Measurements from ENCODE around the gene CD300LD.
"Not testable (repeated sequence)": the region's sequence is repeated elsewhere in the genome, so short reads cannot be mapped to it uniquely, and the experiment has no call there.

Gene CD300LD

DNA sequence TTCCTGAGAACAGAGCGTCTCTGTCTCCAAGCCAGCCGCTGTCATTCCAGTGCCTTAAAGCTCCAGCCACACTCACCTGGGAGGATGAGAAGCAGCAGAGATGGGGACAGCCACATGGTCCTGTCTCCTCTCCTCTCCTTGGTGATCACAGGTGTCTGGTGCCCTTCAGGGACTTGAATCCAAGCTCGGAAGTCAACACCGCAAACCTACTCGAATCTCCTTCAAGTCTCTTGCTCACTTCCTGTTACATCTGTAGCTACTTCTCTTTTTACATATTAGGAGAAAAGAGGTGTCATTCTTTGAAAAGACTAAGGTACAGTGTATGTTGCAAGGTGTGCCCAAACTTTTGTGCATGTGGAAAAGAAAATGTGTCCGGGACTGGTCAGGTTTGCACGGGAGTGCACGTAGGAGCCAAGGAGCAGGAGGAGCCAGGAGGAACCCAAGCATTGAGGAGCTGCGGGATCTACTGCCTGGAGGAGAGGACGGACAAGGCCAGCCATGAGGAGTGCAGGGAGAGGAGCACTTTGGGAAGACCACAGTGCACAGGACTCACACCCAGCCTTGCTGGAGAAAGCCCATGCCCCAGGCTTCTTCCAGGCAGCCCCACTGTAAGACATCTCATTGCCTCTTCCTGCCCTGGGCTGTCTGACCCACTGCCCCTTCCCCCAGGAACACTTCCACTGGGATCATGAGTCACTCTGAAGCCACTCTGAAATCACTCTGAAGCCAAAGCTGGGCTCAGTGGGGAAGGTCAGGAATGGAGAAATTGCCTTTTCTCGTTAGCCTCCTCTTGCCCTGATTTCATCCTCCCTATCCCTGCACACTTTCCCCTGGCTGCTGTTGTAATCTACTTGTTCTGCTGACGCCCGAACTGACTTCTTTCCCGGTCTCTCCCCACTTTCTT, at the start of gene CD300LD:
TSS of gene CD300LD (minus strand) at position 197 of the 904 bp plus-strand sequence. CDS start at position 116, 81 bp downstream.
- in situ Hi-C loops (cut with HindIII; ENCODE audit: low pct_unique_long_range_greater_than_20kb, low sequenced_read_pairs) = no loop called here
- DNase-seq (ENCODE audit: low read depth in 1 of 2, low spot score in 1 of 2) = no peak
- TF ChIP-seq JUND (IDR thresholded peaks at IDR 0.05; ENCODE audit: low read depth) = no peak

DNA sequence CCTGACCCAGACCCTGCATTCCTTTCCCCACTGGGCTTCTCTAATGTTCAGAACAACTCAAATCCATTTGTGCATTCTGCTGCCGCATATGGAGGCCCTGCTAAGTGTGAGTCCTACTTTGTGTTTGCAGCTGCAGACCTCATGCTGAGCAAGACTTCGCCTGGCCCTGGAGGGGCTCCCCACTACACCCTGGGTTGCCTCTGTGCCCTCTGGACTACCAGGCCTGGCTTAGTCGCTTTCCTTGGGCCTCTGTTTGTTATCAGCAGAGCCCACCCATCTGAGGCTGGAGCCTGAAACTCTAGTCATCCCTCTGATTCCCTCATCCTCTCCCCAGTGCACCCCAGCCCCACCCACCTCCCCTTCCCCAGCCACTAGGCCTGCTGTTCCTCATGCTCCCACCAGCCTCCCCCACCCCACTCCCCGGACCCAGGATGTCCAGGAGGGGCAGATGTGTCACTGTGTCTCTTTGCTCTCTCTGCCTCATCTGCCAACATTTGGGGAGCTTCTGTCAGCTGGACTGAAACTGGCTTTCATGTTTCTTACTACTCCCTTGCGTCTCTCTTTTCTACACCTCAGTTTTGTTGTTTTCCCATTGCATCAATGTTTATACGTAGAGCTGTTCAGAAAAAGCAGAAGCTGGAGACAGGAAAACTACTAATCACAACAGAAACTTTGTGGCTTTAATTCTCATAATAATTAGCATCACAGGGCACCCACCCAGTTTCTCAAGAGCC, 49.3 kb upstream of the CD300LD start:
- no peak for TF ChIP-seq JUND (IDR thresholded peaks at IDR 0.05; ENCODE audit: low read depth)
- in situ Hi-C loops (cut with HindIII; ENCODE audit: low pct_unique_long_range_greater_than_20kb, low sequenced_read_pairs) = no loop called here
- DNase-seq (ENCODE audit: low read depth in 1 of 2, low spot score in 1 of 2) = no peak

DNA sequence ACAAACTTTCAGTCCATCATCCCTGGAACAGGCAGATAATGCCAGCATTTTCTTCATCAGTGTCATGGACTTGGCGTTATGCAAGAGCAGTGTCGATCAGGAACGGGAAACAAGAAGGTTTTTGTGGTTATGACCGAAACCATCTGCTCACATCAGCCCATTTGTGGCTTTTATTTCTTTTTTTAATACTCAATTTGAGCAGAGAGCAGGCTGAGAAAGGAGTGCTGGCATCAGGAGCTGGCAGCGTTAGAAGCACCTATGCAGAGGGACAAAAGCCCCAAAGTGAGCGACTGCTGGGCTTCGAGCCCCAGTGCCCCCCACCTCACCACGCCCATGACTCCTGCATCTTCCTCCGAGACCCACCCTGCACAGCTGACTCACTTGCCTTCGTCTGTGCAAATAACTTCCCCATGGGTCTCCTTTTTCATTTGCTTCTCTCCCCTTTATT, 47.6 kb upstream of the CD300LD start:
- in situ Hi-C loops (cut with HindIII; ENCODE audit: low pct_unique_long_range_greater_than_20kb, low sequenced_read_pairs) = no loop called here
- no peak for DNase-seq (ENCODE audit: low read depth in 1 of 2, low spot score in 1 of 2)
- no peak for TF ChIP-seq JUND (IDR thresholded peaks at IDR 0.05; ENCODE audit: low read depth)

DNA sequence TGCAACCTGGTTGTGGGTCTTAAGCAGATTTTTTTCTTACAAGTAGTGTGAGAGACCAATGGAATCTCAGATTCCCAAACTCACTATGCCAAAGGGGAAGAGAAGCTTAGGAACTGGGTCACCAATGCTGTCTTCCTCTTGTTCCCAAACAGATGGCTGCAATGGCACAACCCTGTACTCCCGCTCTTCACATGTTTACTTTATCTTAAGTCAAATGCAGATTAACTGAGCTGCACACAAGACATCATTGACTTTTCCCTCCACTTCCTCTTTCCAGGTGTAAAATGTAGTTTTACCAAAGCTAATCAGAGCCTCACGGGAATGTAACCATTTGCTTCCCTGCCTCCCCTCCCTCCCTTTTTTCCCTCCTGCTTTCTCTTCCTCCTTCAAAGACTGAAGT, 45.8 kb upstream of the CD300LD start:
- no peak for TF ChIP-seq JUND (IDR thresholded peaks at IDR 0.05; ENCODE audit: low read depth)
- in situ Hi-C loops (cut with HindIII; ENCODE audit: low pct_unique_long_range_greater_than_20kb, low sequenced_read_pairs) = no loop called here
- no peak for DNase-seq (ENCODE audit: low read depth in 1 of 2, low spot score in 1 of 2)

DNA sequence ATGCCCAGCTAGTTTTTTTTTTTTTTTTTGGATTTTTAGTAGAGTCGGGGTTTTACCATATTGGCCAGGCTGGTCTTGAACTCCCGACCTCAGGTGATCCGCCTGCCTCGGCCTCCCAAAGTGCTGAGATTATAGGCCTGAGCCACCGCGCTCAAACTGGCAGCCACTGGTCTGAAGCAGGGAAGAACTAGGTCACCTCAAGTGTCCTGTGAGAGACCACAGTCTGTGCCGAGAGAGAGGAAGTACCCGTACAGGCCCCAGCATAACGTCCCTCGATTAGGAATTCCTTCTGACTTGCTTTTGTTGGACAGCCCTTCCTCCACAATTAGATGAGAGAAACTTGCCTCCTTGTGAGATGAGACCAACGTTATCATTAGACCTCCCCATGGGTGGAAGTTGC, 45.2 kb upstream of the CD300LD start:
- no peak for DNase-seq (ENCODE audit: low read depth in 1 of 2, low spot score in 1 of 2)
- in situ Hi-C loops (cut with HindIII; ENCODE audit: low pct_unique_long_range_greater_than_20kb, low sequenced_read_pairs) = no loop called here
- no peak for TF ChIP-seq JUND (IDR thresholded peaks at IDR 0.05; ENCODE audit: low read depth)

DNA sequence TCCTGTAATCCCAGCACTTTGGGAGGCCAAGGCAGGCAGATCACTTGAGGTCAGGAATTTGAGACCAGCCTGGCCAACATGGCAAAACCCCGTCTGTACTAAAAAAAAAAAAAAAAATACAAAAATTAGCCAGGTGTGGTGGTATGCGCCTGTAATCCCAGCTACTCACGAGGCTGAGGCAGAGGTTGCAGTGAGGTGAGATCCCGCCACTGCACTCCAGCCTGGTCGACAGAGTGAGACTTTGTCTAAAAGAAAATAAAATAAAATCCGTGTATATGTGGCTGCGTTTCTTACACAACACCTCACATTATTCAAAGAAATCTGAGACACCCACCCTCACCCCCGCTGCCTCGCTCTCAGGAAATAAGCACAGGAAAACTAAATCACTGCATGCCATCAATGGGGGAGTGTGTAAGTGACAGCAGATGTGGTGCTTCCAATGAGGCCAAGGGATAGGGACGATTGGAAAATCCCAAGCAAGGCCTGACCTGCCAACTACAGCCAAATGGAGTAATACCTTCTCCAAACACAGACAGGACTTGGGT, 44.5 kb upstream of the CD300LD start:
- DNase-seq (ENCODE audit: low read depth in 1 of 2, low spot score in 1 of 2); in situ Hi-C loops (cut with HindIII; ENCODE audit: low pct_unique_long_range_greater_than_20kb, low sequenced_read_pairs): not testable (repeated sequence)

DNA sequence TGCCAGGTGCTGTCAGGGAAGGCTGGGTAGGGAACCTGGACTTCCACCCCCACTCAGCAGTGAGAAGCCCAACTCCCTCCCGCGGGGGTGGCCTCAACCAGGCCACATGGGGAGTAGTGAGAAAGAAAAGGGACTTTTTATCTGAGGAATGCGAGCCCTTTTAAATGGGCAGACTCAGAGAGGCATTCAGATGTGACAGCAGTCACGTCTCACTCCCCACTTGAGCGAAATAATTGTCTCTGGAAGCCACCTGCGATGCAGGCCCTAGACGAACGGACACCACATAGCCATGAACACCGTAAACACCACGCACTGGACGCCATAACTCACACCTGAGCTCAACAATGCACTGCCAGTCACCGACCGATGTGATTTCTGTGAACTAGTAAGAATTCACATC, 43.3 kb upstream of the CD300LD start:
- TF ChIP-seq JUND (IDR thresholded peaks at IDR 0.05; ENCODE audit: low read depth) = no peak
- in situ Hi-C loops (cut with HindIII; ENCODE audit: low pct_unique_long_range_greater_than_20kb, low sequenced_read_pairs) = no loop called here
- no peak for DNase-seq (ENCODE audit: low read depth in 1 of 2, low spot score in 1 of 2)

DNA sequence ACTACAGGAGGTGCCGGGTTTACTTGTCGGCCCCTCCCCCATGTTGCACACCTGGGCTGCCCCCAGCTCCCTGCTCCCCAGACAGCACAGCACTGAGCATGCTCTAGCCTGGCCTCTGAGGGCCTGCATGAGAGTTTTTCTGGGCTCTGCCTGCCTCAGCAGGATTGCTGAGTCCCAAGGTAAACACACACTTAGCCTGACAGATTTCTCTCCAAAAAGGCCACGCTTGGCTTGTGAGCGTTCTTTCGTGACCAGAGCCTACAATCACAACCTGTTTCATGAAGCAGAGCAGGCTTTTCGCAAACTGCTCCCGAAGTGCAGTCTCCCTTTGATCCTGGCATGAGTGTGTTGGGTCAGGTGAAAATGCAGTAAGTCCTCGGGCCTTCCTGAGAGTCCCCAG, 41.2 kb upstream of the CD300LD start:
- no peak for DNase-seq (ENCODE audit: low read depth in 1 of 2, low spot score in 1 of 2)
- TF ChIP-seq JUND (IDR thresholded peaks at IDR 0.05; ENCODE audit: low read depth) = no peak
- in situ Hi-C loops (cut with HindIII; ENCODE audit: low pct_unique_long_range_greater_than_20kb, low sequenced_read_pairs) = no loop called here

DNA sequence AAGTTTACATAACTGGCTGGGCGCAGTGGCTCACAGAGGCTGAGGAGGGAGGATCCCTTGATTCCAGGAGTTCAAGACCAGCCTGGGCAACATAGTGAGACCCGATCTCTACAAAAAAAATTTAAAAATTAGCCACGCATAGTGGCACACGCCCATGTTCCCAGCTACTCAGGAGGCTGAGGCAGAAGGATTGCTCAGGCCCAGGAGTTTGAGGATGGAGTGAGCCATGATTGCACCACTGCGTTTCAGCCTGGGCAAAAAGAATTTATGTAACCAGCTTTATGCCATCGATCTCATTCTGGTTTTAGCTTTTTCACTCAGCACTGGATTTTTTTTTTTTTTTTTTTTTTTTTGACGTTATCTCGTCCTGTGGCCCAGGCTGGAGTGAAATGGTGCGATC, 40.5 kb upstream of the CD300LD start:
- in situ Hi-C loops (cut with HindIII; ENCODE audit: low pct_unique_long_range_greater_than_20kb, low sequenced_read_pairs) = no loop called here
- TF ChIP-seq JUND (IDR thresholded peaks at IDR 0.05; ENCODE audit: low read depth) = no peak
- DNase-seq (ENCODE audit: low read depth in 1 of 2, low spot score in 1 of 2) = no peak

DNA sequence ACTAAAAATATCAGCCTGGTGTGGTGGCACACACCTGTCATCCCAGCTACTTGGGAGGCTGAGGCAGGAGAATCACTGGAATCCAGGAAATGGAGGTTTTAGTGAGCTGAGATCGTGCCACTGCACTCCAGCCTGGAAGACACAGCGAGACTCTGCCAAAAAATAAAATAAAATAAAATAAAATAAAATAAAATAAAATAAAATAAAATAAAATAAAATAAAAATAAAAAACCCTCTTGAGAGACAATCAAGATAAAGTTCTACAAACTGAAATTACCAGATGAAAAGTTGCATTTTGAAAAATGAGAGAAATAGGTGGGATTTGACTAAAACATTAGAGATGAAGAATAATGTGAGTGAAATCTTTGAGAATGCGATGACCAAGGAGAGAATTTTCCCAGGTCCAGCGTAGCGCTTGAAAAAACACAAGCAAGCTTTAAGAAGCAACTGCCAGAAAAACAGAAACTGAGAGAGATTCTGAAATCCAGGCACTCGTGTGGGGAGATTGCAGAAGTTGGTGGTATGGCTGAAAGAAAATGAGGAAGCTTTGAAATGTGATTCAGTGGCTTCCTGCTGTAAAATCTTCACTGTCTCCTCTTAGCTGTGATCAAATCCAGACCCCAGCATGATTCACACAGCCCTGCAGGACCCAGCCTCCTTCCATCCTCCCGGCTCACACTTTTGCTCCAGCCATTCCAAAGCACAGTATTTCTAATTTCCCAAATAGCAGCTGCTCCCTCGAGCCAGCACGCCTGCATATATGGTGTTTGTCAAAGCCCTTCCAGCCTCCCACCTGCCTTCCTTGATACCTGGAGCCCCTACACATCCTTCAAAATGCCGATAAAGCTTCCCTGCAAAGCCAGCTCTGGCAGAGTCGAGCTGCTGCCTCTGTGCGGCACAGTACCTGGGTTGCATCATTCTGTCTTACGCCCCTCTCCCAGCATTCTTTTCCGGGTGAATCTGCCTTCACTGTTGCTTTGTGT, 39.7 kb upstream of the CD300LD start:
- DNase-seq (ENCODE audit: low read depth in 1 of 2, low spot score in 1 of 2) = no peak
- in situ Hi-C loops (cut with HindIII; ENCODE audit: low pct_unique_long_range_greater_than_20kb, low sequenced_read_pairs) = no loop called here
- no peak for TF ChIP-seq JUND (IDR thresholded peaks at IDR 0.05; ENCODE audit: low read depth)

DNA sequence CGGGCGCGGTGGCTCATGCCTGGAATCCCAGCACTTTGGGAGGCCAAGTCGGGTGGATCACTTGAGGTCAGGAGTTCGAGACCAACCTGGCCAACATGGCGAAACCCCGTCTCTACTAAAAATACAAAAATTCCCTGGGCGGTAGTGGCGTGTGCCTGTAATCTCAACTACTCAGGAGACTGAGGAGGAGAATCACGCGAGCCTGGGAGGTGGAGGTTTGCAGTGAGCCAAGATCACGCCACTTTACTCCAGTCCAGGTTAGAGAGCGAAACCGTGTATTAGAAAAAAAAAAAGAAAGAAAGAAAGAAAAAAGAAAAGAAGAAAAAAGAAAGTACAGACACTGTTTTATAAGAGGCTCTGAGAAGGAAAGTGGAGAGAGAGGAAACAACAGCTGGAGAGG, 38.2 kb upstream of the CD300LD start:
- DNase-seq (ENCODE audit: low read depth in 1 of 2, low spot score in 1 of 2); in situ Hi-C loops (cut with HindIII; ENCODE audit: low pct_unique_long_range_greater_than_20kb, low sequenced_read_pairs): not testable (repeated sequence)

DNA sequence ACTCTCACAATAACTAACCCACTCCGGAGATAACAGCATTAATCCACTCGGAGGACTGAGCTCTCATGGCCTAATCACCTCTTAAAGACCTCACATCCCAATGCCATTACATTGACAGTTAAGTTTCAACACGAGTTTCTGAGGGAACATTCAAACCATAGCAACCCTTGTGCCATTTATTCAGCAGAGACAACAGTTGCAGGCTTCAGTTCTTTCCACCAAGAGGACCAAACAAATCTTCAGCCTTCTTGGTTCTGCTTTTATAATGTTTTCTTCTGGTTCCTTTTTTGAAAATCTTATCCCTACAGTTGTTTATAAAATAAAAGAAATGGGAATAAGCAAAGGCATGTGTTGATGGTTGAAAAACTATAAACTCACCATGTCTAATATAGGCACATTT, 33.6 kb upstream of the CD300LD start:
- in situ Hi-C loops (cut with HindIII; ENCODE audit: low pct_unique_long_range_greater_than_20kb, low sequenced_read_pairs) = no loop called here
- TF ChIP-seq JUND (IDR thresholded peaks at IDR 0.05; ENCODE audit: low read depth) = no peak
- DNase-seq (ENCODE audit: low read depth in 1 of 2, low spot score in 1 of 2) = no peak

All from T47D (cell line).